ENCODE measurements around the gene RNU6-9.

RNU6-9 gene

DNA sequence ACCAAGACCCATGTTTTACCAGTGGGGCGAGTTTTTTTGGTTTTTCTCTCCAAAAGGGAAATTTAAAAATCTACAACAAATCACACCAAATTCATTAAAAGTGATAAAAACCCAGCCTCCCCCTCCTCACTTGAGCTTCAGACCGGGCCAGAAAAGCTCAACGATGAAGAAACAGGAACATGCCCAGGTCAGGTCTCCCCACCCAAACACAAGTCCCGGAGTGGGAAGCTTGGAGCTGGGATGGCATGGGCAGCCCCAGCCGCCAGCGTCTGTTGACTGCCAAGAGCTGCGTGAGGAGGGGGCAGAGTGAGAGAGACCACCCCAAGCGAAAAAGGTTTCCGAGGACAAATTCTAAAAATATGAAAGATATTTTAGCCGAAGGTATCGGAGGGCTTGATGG, 3.7 kb downstream of the RNU6-9 start:
- Histone ChIP-seq H4K20me1 (ENCODE audit: insufficient read depth, low read length) (peaks cover 7% of the 10 kb centered on the region; the same call in 1 of the 2 replicates), H3K27me3 (ENCODE audit: insufficient read depth, low read length, poor library complexity) (no peaks in the 10 kb centered on the region), H3K36me3 (ENCODE audit: insufficient read depth, low read length) (peaks cover 29% of the 10 kb centered on the region)

DNA sequence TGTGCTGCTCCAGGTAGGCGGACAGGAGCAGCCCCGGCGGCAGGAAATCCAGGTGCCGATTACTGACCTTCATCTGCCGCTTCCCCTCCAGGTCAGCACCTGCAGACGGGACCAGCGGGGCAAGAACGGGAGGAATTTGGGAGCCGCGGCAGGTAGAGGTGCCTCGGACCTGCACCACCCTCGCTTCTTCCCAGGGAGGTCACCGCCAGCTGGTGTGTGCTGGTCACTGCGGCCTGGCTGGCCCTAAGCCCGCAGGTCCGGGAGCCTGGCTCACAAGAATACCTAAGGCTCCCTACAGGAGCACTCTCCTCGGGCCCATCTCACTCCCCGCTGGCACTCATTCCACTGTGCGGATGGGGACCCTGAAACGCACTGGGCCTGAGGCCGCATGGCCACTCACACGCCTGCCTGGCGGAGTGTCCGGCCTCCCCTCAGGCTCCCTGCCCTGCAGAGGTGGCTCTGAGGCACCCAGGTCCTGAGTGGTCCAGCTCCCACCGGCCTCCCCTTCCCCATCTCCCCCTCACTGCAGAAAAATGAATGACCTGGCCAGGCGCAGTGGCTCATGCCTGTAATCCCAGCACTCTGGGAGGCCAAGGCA, 4.3 kb downstream of the RNU6-9 start:
- Histone ChIP-seq H3K4me3 (ENCODE audit: low read depth in 1 of 2, low read length in 2 of 2) (no peak overlapping the region), H3K4me2 (ENCODE audit: insufficient read depth, low read length) (no peak overlapping the region), H4K20me1 (ENCODE audit: insufficient read depth, low read length) (peaks cover 9% of the 10 kb centered on the region; the same call in 1 of the 2 replicates), H3K79me2 (ENCODE audit: insufficient read depth, low read length) (peaks cover under 1% of the 10 kb centered on the region), H3K27ac (ENCODE audit: low read length) (no peak overlapping the region), H3K9ac (ENCODE audit: low read depth, low read length) (no peak overlapping the region), H3K36me3 (ENCODE audit: insufficient read depth, low read length) (peaks cover 31% of the 10 kb centered on the region), H3K9me3 (ENCODE audit: insufficient read depth, low read length, severe bottlenecking) (no peaks in the 10 kb centered on the region), H3K4me1 (ENCODE audit: insufficient read depth, low read length) (peaks cover 12% of the 10 kb centered on the region), H2AFZ (ENCODE audit: low read depth, low read length) (no peak overlapping the region), H3K27me3 (ENCODE audit: insufficient read depth, low read length, poor library complexity) (no peaks in the 10 kb centered on the region)
- ATAC-seq (ENCODE audit: insufficient read depth, low read depth) (no peak), DNase-seq (no peak)
- no peak for TF ChIP-seq EZH2 (IDR thresholded peaks at IDR 0.05; ENCODE audit: borderline replicate concordance, low read depth, low read length, severe bottlenecking)
- TF ChIP-seq, protein P1, sequence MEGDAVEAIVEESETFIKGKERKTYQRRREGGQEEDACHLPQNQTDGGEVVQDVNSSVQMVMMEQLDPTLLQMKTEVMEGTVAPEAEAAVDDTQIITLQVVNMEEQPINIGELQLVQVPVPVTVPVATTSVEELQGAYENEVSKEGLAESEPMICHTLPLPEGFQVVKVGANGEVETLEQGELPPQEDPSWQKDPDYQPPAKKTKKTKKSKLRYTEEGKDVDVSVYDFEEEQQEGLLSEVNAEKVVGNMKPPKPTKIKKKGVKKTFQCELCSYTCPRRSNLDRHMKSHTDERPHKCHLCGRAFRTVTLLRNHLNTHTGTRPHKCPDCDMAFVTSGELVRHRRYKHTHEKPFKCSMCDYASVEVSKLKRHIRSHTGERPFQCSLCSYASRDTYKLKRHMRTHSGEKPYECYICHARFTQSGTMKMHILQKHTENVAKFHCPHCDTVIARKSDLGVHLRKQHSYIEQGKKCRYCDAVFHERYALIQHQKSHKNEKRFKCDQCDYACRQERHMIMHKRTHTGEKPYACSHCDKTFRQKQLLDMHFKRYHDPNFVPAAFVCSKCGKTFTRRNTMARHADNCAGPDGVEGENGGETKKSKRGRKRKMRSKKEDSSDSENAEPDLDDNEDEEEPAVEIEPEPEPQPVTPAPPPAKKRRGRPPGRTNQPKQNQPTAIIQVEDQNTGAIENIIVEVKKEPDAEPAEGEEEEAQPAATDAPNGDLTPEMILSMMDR (IDR thresholded peaks at IDR 0.05; ENCODE audit: borderline replicate concordance, extremely low read depth, low read length, poor library complexity, severe bottlenecking), result no peak

More for the DNA sequence above, 3.7 kb downstream of the RNU6-9 start:
- no peak overlapping the region for H2AFZ ChIP-seq (ENCODE audit: low read depth, low read length)
- H3K4me2 ChIP-seq (ENCODE audit: insufficient read depth, low read length), result no peak overlapping the region
- H3K4me3 ChIP-seq (ENCODE audit: low read depth in 1 of 2, low read length in 2 of 2), result no peak overlapping the region
- ATAC-seq (ENCODE audit: insufficient read depth, low read depth), result no peak
- H3K9ac ChIP-seq (ENCODE audit: low read depth, low read length), result no peak overlapping the region
- H3K27ac ChIP-seq (ENCODE audit: low read length), result no peak overlapping the region
- no peaks in the 10 kb centered on the region for H3K9me3 ChIP-seq (ENCODE audit: insufficient read depth, low read length, severe bottlenecking)
- DNase-seq, result no peak
- peaks cover 6% of the 10 kb centered on the region for H3K79me2 ChIP-seq (ENCODE audit: insufficient read depth, low read length)
- no peak for TF ChIP-seq EZH2 (IDR thresholded peaks at IDR 0.05; ENCODE audit: borderline replicate concordance, low read depth, low read length, severe bottlenecking)
- TF ChIP-seq, protein P1 (IDR thresholded peaks at IDR 0.05; ENCODE audit: borderline replicate concordance, extremely low read depth, low read length, poor library complexity, severe bottlenecking), result no peak
- peaks cover 15% of the 10 kb centered on the region for H3K4me1 ChIP-seq (ENCODE audit: insufficient read depth, low read length)

DNA sequence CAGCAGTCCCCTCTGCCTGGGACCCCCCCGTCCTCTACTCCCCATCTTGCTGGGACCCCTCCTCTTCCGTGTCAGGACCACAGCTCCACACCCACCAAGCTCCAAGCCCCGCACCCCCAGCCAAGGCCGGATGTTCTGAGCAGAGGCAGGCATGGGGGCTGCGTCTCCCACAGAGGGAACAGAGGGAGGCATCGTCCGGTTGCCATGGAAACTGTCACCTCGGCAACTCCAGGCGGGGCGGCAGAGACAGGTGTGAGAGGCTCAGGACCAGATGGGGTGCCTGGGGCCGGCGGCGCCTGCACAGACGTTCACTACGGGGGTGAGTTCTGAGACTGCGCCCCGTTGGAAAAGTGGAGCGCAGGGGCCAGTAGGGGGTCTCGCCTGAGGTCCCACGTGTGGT, 5.4 kb downstream of the RNU6-9 start:
- Histone ChIP-seq H3K4me2 (ENCODE audit: insufficient read depth, low read length) (no peak overlapping the region), H3K27me3 (ENCODE audit: insufficient read depth, low read length, poor library complexity) (no peaks in the 10 kb centered on the region), H3K79me2 (ENCODE audit: insufficient read depth, low read length) (no peaks in the 10 kb centered on the region), H3K4me1 (ENCODE audit: insufficient read depth, low read length) (peaks cover 8% of the 10 kb centered on the region), H3K9ac (ENCODE audit: low read depth, low read length) (no peak overlapping the region), H3K4me3 (ENCODE audit: low read depth in 1 of 2, low read length in 2 of 2) (no peak overlapping the region), H4K20me1 (ENCODE audit: insufficient read depth, low read length) (peaks cover 9% of the 10 kb centered on the region; the same call in 1 of the 2 replicates), H2AFZ (ENCODE audit: low read depth, low read length) (no peak overlapping the region), H3K9me3 (ENCODE audit: insufficient read depth, low read length, severe bottlenecking) (no peaks in the 10 kb centered on the region), H3K27ac (ENCODE audit: low read length) (no peak overlapping the region), H3K36me3 (ENCODE audit: insufficient read depth, low read length) (peaks cover 31% of the 10 kb centered on the region)
- no peak for ATAC-seq (ENCODE audit: insufficient read depth, low read depth)
- DNase-seq, result no peak
- TF ChIP-seq EZH2 (IDR thresholded peaks at IDR 0.05; ENCODE audit: borderline replicate concordance, low read depth, low read length, severe bottlenecking), result no peak
- TF ChIP-seq, protein P1 (IDR thresholded peaks at IDR 0.05; ENCODE audit: borderline replicate concordance, extremely low read depth, low read length, poor library complexity, severe bottlenecking), result no peak

Measured in DND-41 (cell line).